Aorta (tissue), 5 donors: Measurements from ENCODE around the gene SLC22A23. TPM values are rescaled to one million over a fixed set of nuclear protein-coding genes. Genes with fewer than 3 reads are reported as not detected.

Experiments used
- ATAC-seq: fragments of 200-7000 bp; cut with Tn5 transposase; one replicate; pipeline ENCODE4 v1.9.1; 2022; ENCODE audit warnings: moderate library complexity; ENCODE audit not compliant: low FRiP score
- DNase-seq, 2 donors: peaks; one replicate each; pipeline ENCODE4 v3.0.0-alpha.2; 2020
- H3K27ac ChIP-seq, 2 donors: one replicate each; pipeline ENCODE4 v1.5.1; 2013; ENCODE audit warnings: low read length in 2 of 2, mild to moderate bottlenecking in 2 of 2, moderate library complexity in 2 of 2, control low read depth in 1 of 2, inconsistent platforms in 1 of 2, low read depth in 1 of 2
- H3K27me3 ChIP-seq, 2 donors: one replicate each; pipeline ENCODE4 v1.6.1; 2013; ENCODE audit warnings: control low read depth in 1 of 2, low read length in 1 of 2, mild to moderate bottlenecking in 1 of 2, moderate library complexity in 1 of 2; ENCODE audit not compliant: insufficient read depth in 2 of 2, control insufficient read depth in 1 of 2
- H3K36me3 ChIP-seq, 2 donors: one replicate each; pipeline ENCODE4 v1.6.1; 2013; ENCODE audit warnings: control low read depth in 1 of 2, low read length in 1 of 2, mild to moderate bottlenecking in 1 of 2; ENCODE audit not compliant: insufficient read depth in 2 of 2, control insufficient read depth in 1 of 2
- H3K4me1 ChIP-seq, 2 donors: one replicate each; pipeline ENCODE4 v1.6.1; 2013; ENCODE audit warnings: low read length in 2 of 2, control low read depth in 1 of 2, mild to moderate bottlenecking in 1 of 2, moderate library complexity in 1 of 2; ENCODE audit not compliant: insufficient read depth in 2 of 2, control insufficient read depth in 1 of 2
- H3K4me3 ChIP-seq, 2 donors: one replicate each; pipeline ENCODE4 v1.5.1; 2013; ENCODE audit warnings: low read length in 2 of 2, control low read depth in 1 of 2, mild to moderate bottlenecking in 1 of 2
- H3K9me3 ChIP-seq: one replicate; pipeline ENCODE4 v1.6.1; 2013; ENCODE audit warnings: mild to moderate bottlenecking, low read length; ENCODE audit not compliant: control insufficient read depth
- WGBS, 2 donors: extraction: QIAGEN DNeasy Blood & Tissue Kit; methylation state at CpG; one replicate each; pipeline ENCODE4 v1.1.7; 2013; 5-methylcytosine and 5-hydroxymethylcytosine counted together
- intact Hi-C, 2 donors: fragments of 100-400 bp; cut with DNase I; formaldehyde crosslinking; loops; one replicate each; pipeline versions ENCODE4 v1.14.2 to v1.15.0; 2022
- long read RNA-seq, 2 donors: library from polyadenylated mRNA; unstranded; transcript quantifications; one replicate each; pipeline ENCODE4 v2.0.0, GENCODE V29; 2020 to 2021
- polyA plus RNA-seq, 2 donors: library from polyadenylated mRNA; stranded (reverse); fragments of 200-250 nt; gene quantifications; one replicate each; pipeline ENCODE4 v1.2.3, GENCODE V29; 2013
- total RNA-seq, 2 donors: library from RNA; stranded (reverse); fragmentation: NEBNext Ultra II Directional; extraction: Animal tissue kit (Norgen Biotek cat#: 25700); gene quantifications; one replicate each; pipeline ENCODE4 v1.2.1, GENCODE V29; 2021
- donor health status: healthy with polysubstance abuse.
- donor health status: Bipolar disorder and iron deficiency.
- donor health status: DM: no; HTN: no; CAD: no.
- donor health status: DM: no; HTN: no; CAD: no.
- donor health status: DM: yes; HTN: yes; CAD: no.

The SLC22A23 gene
- 1 to 10 TPM; 6.0 to 9.4 TPM for total RNA-seq
- 1 to 10 TPM; 1.5 to 2.6 TPM for polyA plus RNA-seq
- long read RNA-seq, donor 1, partial matches to known transcripts = 0 of 46 reads
- long read RNA-seq, donor 1, other reads (novel, unspliced or antisense) = 46 of 46 reads
- long read RNA-seq, donor 2, full-length matches to known transcripts = 2 of 32 reads
- long read RNA-seq, donor 2, partial matches to known transcripts = 1 of 32 reads
- long read RNA-seq, donor 2, other reads (novel, unspliced or antisense) = 29 of 32 reads

DNA sequence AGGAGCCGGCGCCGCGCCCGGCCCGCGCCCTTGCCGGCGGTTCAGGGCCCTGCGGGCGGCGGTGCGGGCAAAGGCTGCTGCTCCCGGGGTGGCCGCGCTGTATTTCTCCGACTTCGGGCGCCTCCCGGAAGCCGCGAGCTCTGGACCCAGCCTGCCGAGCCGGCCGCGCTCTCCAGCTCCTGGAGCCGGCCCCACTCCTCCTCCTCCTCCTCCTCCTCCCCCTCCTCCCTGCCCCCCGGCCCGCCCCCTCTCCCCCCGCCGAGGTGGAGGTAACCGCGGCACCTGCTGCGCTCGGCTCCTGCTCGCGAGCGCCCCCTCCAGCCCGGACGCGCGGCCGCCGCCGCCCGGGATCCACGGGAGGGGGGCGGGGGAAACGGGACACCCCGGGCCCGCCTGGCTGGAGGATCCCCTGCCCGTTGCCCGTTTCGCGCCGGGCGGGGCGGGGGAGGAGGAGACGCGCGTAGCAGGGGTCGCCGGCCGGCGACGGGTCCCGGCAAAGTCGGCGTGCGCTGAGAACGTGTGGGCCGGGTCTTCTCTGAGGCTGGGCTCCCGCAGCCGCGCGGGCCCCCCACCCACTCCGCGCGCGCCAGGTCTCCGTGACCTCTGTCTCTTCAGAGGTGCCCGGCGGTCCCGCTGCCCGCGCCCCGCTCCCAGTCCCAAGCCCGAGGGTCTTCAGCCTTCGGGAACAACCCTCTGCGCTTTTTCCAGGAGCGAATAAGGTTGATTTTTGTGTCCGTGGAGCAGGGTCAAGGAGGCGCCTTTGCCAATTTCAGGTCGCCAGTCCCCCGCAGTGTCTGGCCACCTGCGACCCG, at the start of gene SLC22A23:
SLC22A23 (minus strand) TSS at position 153 of the 812 bp plus-strand sequence. CDS start 491 bp downstream, outside the sequence.
- H3K4me3 ChIP-seq = peak within 1 kb of the TSS; percentile 62 to 88
- no peaks in the 10 kb centered on the region for H3K36me3 ChIP-seq
- WGBS, 2 donors = 1% methylated on average over 57 to 97 of the region's 97 CpGs
- DNase-seq (peak; percentile 58 to 87), ATAC-seq (peak; percentile 87)
- intact Hi-C loops = loop anchor here in 1 of 2 donors (10.0 kb wide), 1 partner anchor 268 kb away; no protein-coding TSS in a partner anchor
- peaks cover 0 to 1% of the 10 kb centered on the region in 2 donors for H3K4me1 ChIP-seq
- no peaks in the 10 kb centered on the region for H3K27me3 ChIP-seq
- no peaks in the 10 kb centered on the region for H3K9me3 ChIP-seq
- H3K27ac ChIP-seq = no peak within 1 kb of the TSS

- no peak for DNase-seq
- no peak for ATAC-seq
Observed at GRCh38 chr6:3506200-3506599, 49.4 kb upstream of the SLC22A23 start.

DNA sequence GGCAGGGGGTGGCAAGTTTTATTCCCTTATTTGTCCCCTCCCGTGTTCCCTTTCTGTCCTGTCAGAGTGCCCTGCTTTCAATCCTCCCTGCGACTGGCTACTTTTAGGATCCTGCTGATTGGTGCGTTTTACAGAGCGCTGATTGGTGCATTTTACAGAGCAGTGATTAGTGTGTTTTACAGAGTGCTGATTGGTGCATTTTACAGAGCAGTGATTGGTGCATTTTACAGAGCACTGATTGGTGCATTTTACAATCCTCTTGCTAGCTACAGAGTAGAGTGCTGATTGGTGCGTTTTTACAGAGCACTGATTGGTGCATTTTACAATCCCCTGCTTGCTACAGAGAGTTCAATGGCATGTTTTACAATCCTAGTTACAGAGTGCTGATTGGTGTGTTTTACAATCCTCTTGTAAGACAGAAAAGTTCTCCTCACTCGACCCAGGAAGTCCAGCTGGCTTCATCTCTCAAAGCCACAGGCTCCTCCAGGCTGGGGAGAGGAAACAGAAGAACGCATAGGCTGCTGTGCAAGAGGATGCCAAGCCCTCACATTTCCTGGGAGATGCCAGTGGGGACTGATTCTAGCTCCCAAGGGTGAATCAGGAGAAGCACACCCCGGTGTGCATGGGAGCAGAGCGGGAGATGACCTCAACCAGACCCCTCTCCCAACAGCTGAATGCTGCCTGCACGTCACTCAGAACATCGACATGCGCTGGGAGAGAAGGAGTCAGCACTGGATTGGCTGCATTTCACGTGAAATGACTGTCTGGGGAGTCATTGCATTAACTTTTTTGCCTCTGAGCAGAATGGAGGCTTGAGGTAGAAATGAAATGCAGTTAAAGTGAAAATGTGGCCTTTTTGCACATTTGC, 48.3 kb upstream of the SLC22A23 start:
- Histone ChIP-seq H3K4me1 (no peaks in the 10 kb centered on the region), H3K4me3 (no peak overlapping the region), H3K27me3 (no peaks in the 10 kb centered on the region), H3K27ac (no peak overlapping the region), H3K36me3 (no peaks in the 10 kb centered on the region), H3K9me3 (no peaks in the 10 kb centered on the region)
- intact Hi-C loops = no loop called here
- 74 to 77% methylated on average over 13 of the region's 13 CpGs for WGBS, 2 donors
- ATAC-seq (no peak), DNase-seq (no peak)

More at GRCh38 chr6:3506200-3506599, 49.4 kb upstream of the SLC22A23 start:
- H3K4me1 ChIP-seq = no peaks in the 10 kb centered on the region
- 80 to 85% methylated on average over 4 of the region's 4 CpGs for WGBS, 2 donors
- no peaks in the 10 kb centered on the region for H3K27me3 ChIP-seq
- no peak overlapping the region for H3K27ac ChIP-seq
- intact Hi-C loops = no loop called here
- H3K36me3 ChIP-seq = no peaks in the 10 kb centered on the region
- H3K4me3 ChIP-seq = no peak overlapping the region
- no peaks in the 10 kb centered on the region for H3K9me3 ChIP-seq

DNA sequence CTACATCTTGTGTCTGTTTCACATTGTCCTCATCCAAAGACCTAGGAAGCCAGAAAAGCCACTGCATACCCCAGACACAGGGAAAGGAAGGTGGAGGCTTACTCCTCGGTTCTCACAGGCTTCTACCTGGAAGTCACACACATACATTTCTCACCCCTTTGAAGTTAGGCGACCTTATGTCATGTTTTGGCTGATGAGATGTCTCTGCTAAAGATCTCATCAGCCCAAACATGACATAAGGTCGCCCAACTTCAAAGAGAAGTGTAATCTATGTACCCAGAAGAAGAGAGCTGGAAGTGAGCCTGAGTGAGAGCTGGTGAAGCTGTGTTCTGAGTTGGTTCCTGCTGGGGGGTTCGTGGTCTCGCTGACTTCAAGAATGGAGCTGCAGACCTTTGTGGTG, 47.5 kb upstream of the SLC22A23 start:
- H3K4me1 ChIP-seq = no peaks in the 10 kb centered on the region
- ATAC-seq (no peak), DNase-seq (no peak)
- H3K9me3 ChIP-seq = no peaks in the 10 kb centered on the region
- H3K27ac ChIP-seq = no peak overlapping the region
- no peaks in the 10 kb centered on the region for H3K27me3 ChIP-seq
- no peak overlapping the region for H3K4me3 ChIP-seq
- WGBS, 2 donors = 84 to 85% methylated on average over 5 of the region's 5 CpGs
- no peaks in the 10 kb centered on the region for H3K36me3 ChIP-seq
- intact Hi-C loops = no loop called here

DNA sequence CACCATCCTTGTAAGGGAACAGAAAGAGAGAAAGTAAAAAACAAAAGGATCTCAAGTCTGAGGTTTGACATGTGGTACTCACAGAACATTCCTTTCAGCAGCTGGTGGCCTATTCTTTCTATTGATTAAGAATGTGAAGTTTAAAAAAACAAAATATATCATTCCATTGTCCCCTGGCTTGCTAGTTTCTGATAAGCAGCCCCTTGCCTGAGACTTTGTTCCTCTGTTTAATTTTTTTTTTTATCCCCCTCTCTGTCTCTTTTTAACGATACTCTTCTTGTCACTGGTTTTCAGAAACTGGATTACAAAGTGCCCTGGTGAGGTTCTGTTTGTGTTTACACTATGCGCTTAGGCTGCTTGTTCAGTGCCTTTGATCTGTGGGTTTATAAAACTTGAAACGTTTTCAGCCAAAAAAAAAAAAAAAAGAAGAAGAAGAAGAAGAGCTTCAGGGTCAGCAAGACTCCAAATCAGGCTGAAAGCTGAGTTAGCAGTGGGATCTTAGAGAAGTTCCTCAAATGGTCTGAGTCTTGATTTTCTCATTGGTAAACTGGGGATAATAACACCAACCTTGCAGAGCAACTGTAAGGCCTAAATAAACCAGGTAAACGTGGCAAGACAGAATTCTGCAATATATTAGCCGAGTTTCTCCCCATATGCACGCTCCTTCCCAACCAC, 45.1 kb upstream of the SLC22A23 start:
- Histone ChIP-seq H3K27me3 (no peaks in the 10 kb centered on the region), H3K4me3 (no peak overlapping the region), H3K4me1 (no peaks in the 10 kb centered on the region), H3K27ac (no peak overlapping the region), H3K36me3 (no peaks in the 10 kb centered on the region), H3K9me3 (no peaks in the 10 kb centered on the region)
- WGBS, 2 donors = 75 to 77% methylated on average over 6 of the region's 6 CpGs
- DNase-seq (no peak), ATAC-seq (no peak)
- intact Hi-C loops = no loop called here

GRCh38 chr6:3500262-3501014, 43.6 kb upstream of the SLC22A23 start:
- H3K27me3 ChIP-seq = no peaks in the 10 kb centered on the region
- no peak for ATAC-seq
- intact Hi-C loops = no loop called here

GRCh38 chr6:3499603-3500002, 42.8 kb upstream of the SLC22A23 start:
- Histone ChIP-seq H3K9me3 (no peaks in the 10 kb centered on the region), H3K27me3 (no peaks in the 10 kb centered on the region), H3K4me1 (no peaks in the 10 kb centered on the region), H3K36me3 (no peaks in the 10 kb centered on the region), H3K4me3 (no peak overlapping the region), H3K27ac (no peak overlapping the region)
- DNase-seq = no peak
- intact Hi-C loops = no loop called here
- ATAC-seq = no peak
- WGBS, 2 donors = 61 to 79% methylated on average over 1 of the region's 1 CpG

More at GRCh38 chr6:3500262-3501014, 43.6 kb upstream of the SLC22A23 start:
- no peaks in the 10 kb centered on the region for H3K36me3 ChIP-seq
- no peaks in the 10 kb centered on the region for H3K9me3 ChIP-seq
- DNase-seq = no peak
- no peaks in the 10 kb centered on the region for H3K4me1 ChIP-seq
- WGBS, 2 donors = 54 to 64% methylated on average over 7 of the region's 7 CpGs
- H3K27ac ChIP-seq = no peak overlapping the region
- no peak overlapping the region for H3K4me3 ChIP-seq
